ENCODE data around the gene ADARB1.
A peak's percentile ranks its signal among the peaks of the same experiment; 100 is the strongest.

Gene ADARB1

DNA sequence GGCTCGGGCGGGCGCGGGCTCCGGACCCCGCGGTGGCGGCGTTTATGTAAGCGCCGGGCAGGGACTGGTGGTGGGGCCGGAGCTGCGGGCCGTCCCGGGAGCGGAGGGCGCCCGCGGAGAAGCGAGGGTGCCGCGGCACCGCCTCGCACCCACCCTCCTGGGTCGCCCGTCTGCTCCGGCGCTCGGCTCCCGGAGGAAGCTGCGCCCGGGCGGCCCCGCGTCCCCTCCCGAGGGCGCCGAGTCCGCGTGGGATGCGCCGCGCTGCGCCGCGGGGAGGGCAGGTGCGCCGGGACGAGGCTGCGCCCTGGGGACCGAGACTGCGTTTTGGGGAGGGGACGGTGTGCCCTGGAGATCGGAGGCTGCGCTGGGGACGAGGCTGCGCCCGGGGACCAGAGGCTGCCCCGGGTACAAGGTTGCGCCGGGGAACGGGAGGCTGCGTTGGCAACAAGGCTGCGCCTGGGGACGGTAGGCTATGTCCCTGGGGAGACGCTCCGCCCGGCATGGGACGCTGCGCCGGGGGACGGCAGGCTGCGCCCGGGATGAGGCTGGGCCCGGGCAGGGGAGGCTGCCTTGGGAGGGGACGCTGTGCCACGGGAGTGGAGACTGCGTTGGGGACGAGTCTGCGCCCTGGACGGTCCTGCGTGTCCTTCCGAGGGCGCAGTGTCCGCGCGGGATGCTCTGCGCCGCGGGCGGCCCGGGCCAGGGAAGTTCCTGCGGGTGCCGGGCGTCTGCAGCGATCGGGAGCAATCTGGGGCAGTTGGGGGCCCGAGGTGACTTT, 627 bp downstream of the ADARB1 start (continued):
- TF ChIP-seq ZNF214 (tag by site-specific recombination; IDR thresholded peaks at IDR 0.05; ENCODE audit: borderline replicate concordance) (no peak), ZNF555 (tag by site-specific recombination; conservative IDR thresholded peaks at IDR 0.05) (no peak), ZNF704 (tag by site-specific recombination; IDR thresholded peaks at IDR 0.05) (no peak), ZNF211 (tag by site-specific recombination; IDR thresholded peaks at IDR 0.05; ENCODE audit: low read depth) (no peak), ZNF366 (tag by site-specific recombination; conservative IDR thresholded peaks at IDR 0.05) (no peak; the same call in 1 of the 2 replicates), GLI4 (tag by site-specific recombination; IDR thresholded peaks at IDR 0.05) (no peak), KLF16 (tag by site-specific recombination; IDR thresholded peaks at IDR 0.05) (0 out of 2 replicates have a peak, but pooled peaks have one; percentile 39), PBX3 (CRISPR knock-in tag; IDR thresholded peaks at IDR 0.05) (no peak; the same call in 1 of the 2 replicates), ZNF596 (tag by site-specific recombination; IDR thresholded peaks at IDR 0.05) (no peak), EGR2 (tag by site-specific recombination; IDR thresholded peaks at IDR 0.05; ENCODE audit: low read depth) (no peak), ZNF169 (tag by site-specific recombination; IDR thresholded peaks at IDR 0.05) (no peak), ZNF341 (tag by site-specific recombination; IDR thresholded peaks at IDR 0.05; ENCODE audit: low read depth) (no peak), ZSCAN23 (tag by site-specific recombination; IDR thresholded peaks at IDR 0.05) (no peak), ZNF24 (tag by site-specific recombination; IDR thresholded peaks at IDR 0.05) (no peak), ZNF701 (tag by site-specific recombination; IDR thresholded peaks at IDR 0.05) (no peak), ZNF658 (tag by site-specific recombination; IDR thresholded peaks at IDR 0.05) (no peak), ZIC2 (tag by site-specific recombination; IDR thresholded peaks at IDR 0.05) (peak; percentile 84), ZNF37A (tag by site-specific recombination; IDR thresholded peaks at IDR 0.05) (no peak), GLI2 (tag by site-specific recombination; IDR thresholded peaks at IDR 0.05; ENCODE audit: borderline replicate concordance, low read depth) (no peak), ZNF280D (tag by site-specific recombination; IDR thresholded peaks at IDR 0.05) (no peak), ZBTB44 (tag by site-specific recombination; IDR thresholded peaks at IDR 0.05) (no peak), ZNF140 (tag by site-specific recombination; IDR thresholded peaks at IDR 0.05) (no peak), ZNF677 (tag by site-specific recombination; IDR thresholded peaks at IDR 0.05) (0 out of 2 replicates have a peak, but pooled peaks have one; percentile 34)
- TF ChIP-seq, protein P1, sequence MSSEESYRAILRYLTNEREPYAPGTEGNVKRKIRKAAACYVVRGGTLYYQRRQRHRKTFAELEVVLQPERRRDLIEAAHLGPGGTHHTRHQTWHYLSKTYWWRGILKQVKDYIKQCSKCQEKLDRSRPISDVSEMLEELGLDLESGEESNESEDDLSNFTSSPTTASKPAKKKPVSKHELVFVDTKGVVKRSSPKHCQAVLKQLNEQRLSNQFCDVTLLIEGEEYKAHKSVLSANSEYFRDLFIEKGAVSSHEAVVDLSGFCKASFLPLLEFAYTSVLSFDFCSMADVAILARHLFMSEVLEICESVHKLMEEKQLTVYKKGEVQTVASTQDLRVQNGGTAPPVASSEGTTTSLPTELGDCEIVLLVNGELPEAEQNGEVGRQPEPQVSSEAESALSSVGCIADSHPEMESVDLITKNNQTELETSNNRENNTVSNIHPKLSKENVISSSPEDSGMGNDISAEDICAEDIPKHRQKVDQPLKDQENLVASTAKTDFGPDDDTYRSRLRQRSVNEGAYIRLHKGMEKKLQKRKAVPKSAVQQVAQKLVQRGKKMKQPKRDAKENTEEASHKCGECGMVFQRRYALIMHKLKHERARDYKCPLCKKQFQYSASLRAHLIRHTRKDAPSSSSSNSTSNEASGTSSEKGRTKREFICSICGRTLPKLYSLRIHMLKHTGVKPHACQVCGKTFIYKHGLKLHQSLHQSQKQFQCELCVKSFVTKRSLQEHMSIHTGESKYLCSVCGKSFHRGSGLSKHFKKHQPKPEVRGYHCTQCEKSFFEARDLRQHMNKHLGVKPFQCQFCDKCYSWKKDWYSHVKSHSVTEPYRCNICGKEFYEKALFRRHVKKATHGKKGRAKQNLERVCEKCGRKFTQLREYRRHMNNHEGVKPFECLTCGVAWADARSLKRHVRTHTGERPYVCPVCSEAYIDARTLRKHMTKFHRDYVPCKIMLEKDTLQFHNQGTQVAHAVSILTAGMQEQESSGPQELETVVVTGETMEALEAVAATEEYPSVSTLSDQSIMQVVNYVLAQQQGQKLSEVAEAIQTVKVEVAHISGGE (tag by site-specific recombination; conservative IDR thresholded peaks at IDR 0.05; ENCODE audit: low read depth) = no peak
- TF ChIP-seq, protein P2, sequence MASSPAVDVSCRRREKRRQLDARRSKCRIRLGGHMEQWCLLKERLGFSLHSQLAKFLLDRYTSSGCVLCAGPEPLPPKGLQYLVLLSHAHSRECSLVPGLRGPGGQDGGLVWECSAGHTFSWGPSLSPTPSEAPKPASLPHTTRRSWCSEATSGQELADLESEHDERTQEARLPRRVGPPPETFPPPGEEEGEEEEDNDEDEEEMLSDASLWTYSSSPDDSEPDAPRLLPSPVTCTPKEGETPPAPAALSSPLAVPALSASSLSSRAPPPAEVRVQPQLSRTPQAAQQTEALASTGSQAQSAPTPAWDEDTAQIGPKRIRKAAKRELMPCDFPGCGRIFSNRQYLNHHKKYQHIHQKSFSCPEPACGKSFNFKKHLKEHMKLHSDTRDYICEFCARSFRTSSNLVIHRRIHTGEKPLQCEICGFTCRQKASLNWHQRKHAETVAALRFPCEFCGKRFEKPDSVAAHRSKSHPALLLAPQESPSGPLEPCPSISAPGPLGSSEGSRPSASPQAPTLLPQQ (tag by site-specific recombination; IDR thresholded peaks at IDR 0.05) = peak; percentile 73; the same call in 1 of the 2 replicates
- TF ChIP-seq, protein P3, sequence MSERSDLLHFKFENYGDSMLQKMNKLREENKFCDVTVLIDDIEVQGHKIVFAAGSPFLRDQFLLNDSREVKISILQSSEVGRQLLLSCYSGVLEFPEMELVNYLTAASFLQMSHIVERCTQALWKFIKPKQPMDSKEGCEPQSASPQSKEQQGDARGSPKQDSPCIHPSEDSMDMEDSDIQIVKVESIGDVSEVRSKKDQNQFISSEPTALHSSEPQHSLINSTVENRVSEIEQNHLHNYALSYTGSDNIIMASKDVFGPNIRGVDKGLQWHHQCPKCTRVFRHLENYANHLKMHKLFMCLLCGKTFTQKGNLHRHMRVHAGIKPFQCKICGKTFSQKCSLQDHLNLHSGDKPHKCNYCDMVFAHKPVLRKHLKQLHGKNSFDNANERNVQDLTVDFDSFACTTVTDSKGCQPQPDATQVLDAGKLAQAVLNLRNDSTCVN (tag by site-specific recombination; optimal IDR thresholded peaks at IDR 0.05) = peak; percentile 93
